Transverse colon (tissue), 4 donors: ENCODE measurements around the gene COL1A1. TPM values are rescaled to one million over a fixed set of nuclear protein-coding genes. Genes with fewer than 3 reads are reported as not detected.
A peak's percentile ranks its signal among the peaks of the same experiment; 100 is the strongest.

Experiments used
- DNase-seq: peaks from one replicate; pipeline ENCODE4 v3.0.0-alpha.2; 2019
- H3K27ac ChIP-seq, 4 donors: fragments of 200-600 bp; sonication (generic); 2 replicates each; pipeline ENCODE4 v1.5.1; 2016 to 2018; ENCODE audit warnings: inconsistent platforms in 4 of 4
- H3K27me3 ChIP-seq: fragments of 200-600 bp; sonication (generic); 2 replicates; pipeline ENCODE4 v1.5.1; 2017; ENCODE audit warnings: inconsistent platforms
- H3K36me3 ChIP-seq, 4 donors: fragments of 200-600 bp; sonication (generic); 2 replicates each; pipeline ENCODE4 v1.5.1; 2017 to 2019; ENCODE audit warnings: inconsistent platforms in 4 of 4
- H3K4me1 ChIP-seq, 4 donors: fragments of 200-600 bp; sonication (generic); 2 replicates each; pipeline ENCODE4 v1.5.1; 2017 to 2020; ENCODE audit warnings: inconsistent platforms in 4 of 4
- H3K4me3 ChIP-seq, 4 donors: fragments of 200-600 bp; sonication (generic); 1 replicate in 1 of 4; 2 replicates in 3 of 4; pipeline versions ENCODE4 v1.5.1 to v1.6.1; 2017 to 2019; ENCODE audit warnings: inconsistent platforms in 4 of 4
- H3K9me3 ChIP-seq, 2 donors: fragments of 200-600 bp; sonication (generic); 2 replicates each; pipeline ENCODE4 v1.5.1; 2017 to 2019; ENCODE audit warnings: inconsistent platforms in 2 of 2
- EP300 ChIP-seq: sonication (generic); formaldehyde crosslinking; IDR thresholded peaks from one replicate; pipeline ENCODE4 v1.6.1; 2017; ENCODE audit warnings: antibody characterized with exemption, low read depth
- POLR2A ChIP-seq: fragments of 450-650 bp; IDR thresholded peaks from one replicate; pipeline ENCODE4 v1.6.1; 2016; ENCODE audit warnings: antibody characterized with exemption, mild to moderate bottlenecking, moderate library complexity
- POLR2AphosphoS5 ChIP-seq, 3 donors: sonication (generic); formaldehyde crosslinking; IDR thresholded peaks; one replicate each; pipeline ENCODE4 v1.6.1; 2016; ENCODE audit warnings: antibody characterized with exemption in 3 of 3
- WGBS, 2 donors: methylation state at CpG; one replicate each; pipeline ENCODE4 v1.1.5; 2018; ENCODE audit warnings: low coverage in 1 of 2; 5-methylcytosine and 5-hydroxymethylcytosine counted together
- in situ Hi-C, 4 donors: fragments of 200-750 bp; cut with MboI; loops; one replicate each; pipeline versions ENCODE4 v1.15.0 to v1.15.1; 2017; ENCODE audit warnings: low sequenced_read_pairs in 3 of 4, low pct_ligation_motif_present in 1 of 4, low pct_unique_long_range_greater_than_20kb in 1 of 4
- intact Hi-C: fragments of 100-400 bp; cut with DNase I; formaldehyde crosslinking; loops from one replicate; pipeline ENCODE4 v1.15.1; 2023; ENCODE audit warnings: low total_unique reads
- total RNA-seq, 4 donors: library from RNA; depleted of rRNA; stranded (reverse); fragments of >200 nt; gene quantifications; one replicate each; pipeline ENCODE4 v1.1.0, GENCODE V29; 2016
- TF ChIP-seq, protein P1 (sequence below), 5 experiments: fragments of 200-600 bp in 3 of 5; fragments of 450-650 bp in 2 of 5; sonication (generic) in 3 of 5; IDR thresholded peaks; 1 replicate in 2 of 5; 2 replicates in 3 of 5; pipeline ENCODE4 v1.5.1; 2016 to 2017; ENCODE audit warnings: antibody characterized with exemption in 5 of 5, inconsistent platforms in 3 of 5, mild to moderate bottlenecking in 2 of 5, moderate library complexity in 1 of 5

Gene COL1A1
- total RNA-seq, 4 donors from 2014 or later = 13.0 to 210 (median 79.8) TPM

DNA sequence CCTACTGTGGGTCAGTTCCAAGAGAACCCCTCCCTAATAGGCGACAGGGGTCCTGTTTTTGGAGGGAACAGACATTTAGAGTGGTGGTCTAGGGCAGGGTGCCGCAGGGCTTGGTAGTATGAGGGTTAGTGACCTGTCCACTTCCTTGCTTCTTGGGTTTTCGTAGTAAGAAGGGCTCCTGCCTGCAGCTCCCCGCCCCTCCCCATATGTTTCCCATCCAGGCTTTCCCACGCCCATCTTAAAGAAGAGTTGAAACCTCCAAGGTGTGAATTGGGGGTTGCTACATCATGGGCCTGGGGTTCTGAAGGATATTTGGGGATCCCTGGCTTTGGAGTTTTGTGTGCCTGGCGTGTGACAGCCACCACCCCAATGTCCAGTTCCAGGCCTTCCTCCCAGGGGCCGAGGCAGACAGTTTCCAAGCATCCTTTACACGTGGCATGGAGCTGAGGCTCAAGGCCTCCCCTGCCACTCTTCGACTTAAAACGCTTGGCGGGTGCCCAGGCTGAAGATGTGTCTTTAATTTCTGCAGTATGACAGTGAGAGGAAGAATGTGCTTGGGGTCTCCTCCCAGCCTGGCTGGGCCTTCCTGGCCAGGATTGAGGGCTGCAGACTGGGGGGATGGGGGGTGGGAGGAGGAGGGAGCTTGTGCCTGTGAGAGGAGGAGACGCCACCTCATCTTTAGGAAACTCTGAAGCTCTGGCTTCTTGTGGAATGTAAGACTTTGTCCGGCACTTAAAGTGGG lies 2.3 kb upstream of the COL1A1 start:
- DNase-seq = peak; percentile 8
- TF ChIP-seq, protein P1, sequence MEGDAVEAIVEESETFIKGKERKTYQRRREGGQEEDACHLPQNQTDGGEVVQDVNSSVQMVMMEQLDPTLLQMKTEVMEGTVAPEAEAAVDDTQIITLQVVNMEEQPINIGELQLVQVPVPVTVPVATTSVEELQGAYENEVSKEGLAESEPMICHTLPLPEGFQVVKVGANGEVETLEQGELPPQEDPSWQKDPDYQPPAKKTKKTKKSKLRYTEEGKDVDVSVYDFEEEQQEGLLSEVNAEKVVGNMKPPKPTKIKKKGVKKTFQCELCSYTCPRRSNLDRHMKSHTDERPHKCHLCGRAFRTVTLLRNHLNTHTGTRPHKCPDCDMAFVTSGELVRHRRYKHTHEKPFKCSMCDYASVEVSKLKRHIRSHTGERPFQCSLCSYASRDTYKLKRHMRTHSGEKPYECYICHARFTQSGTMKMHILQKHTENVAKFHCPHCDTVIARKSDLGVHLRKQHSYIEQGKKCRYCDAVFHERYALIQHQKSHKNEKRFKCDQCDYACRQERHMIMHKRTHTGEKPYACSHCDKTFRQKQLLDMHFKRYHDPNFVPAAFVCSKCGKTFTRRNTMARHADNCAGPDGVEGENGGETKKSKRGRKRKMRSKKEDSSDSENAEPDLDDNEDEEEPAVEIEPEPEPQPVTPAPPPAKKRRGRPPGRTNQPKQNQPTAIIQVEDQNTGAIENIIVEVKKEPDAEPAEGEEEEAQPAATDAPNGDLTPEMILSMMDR (IDR thresholded peaks at IDR 0.05) = no peak
- TF ChIP-seq EP300 (no peak), POLR2AphosphoS5 (IDR thresholded peaks at IDR 0.05) (no peak), POLR2A (no peak)
- Histone ChIP-seq H3K36me3 (no peaks in the 10 kb centered on the region), H3K4me3 (no peak overlapping the region), H3K27me3 (peaks cover 69% of the 10 kb centered on the region), H3K27ac (peak overlapping the region; percentile 70 to 95 (median 89)), H3K9me3 (no peaks in the 10 kb centered on the region), H3K4me1 (peaks cover 0 to 61% (median 36%) of the 10 kb centered on the region in 4 donors)
- in situ Hi-C loops (loop anchor here in 2 of 4 donors (10.0 kb wide), 2 partner anchors 61 to 71 kb away; partner anchors contain the start of gene TMEM92 (in 1 of the 2)), intact Hi-C loops (loop anchor here (5.0 kb wide), 1 partner anchor 94 kb away; no protein-coding TSS in a partner anchor)
- 65 to 71% methylated on average over 4 to 13 of the region's 13 CpGs for WGBS, 2 donors

GRCh38 chr17:50203086-50203485 lies 1.7 kb upstream of the COL1A1 start:
- Histone ChIP-seq H3K9me3 (no peaks in the 10 kb centered on the region), H3K4me3 (no peak overlapping the region), H3K4me1 (peaks cover 0 to 67% (median 40%) of the 10 kb centered on the region in 4 donors), H3K27me3 (peaks cover 69% of the 10 kb centered on the region), H3K36me3 (no peaks in the 10 kb centered on the region), H3K27ac (peak overlapping the region; percentile 70 to 95 (median 89))
- TF ChIP-seq, protein P1 (IDR thresholded peaks at IDR 0.05) = no peak
- TF ChIP-seq EP300 (no peak), POLR2AphosphoS5 (IDR thresholded peaks at IDR 0.05) (no peak), POLR2A (no peak)
- in situ Hi-C loops = loop anchor here in 2 of 4 donors (10.0 kb wide), 2 partner anchors 62 to 72 kb away; partner anchors contain the start of gene TMEM92 (in 1 of the 2)
- DNase-seq = no peak
- WGBS, 2 donors = 26 to 42% methylated on average over 7 to 14 of the region's 14 CpGs
- intact Hi-C loops = loop anchor here (5.0 kb wide), 1 partner anchor 94 kb away; no protein-coding TSS in a partner anchor

DNA sequence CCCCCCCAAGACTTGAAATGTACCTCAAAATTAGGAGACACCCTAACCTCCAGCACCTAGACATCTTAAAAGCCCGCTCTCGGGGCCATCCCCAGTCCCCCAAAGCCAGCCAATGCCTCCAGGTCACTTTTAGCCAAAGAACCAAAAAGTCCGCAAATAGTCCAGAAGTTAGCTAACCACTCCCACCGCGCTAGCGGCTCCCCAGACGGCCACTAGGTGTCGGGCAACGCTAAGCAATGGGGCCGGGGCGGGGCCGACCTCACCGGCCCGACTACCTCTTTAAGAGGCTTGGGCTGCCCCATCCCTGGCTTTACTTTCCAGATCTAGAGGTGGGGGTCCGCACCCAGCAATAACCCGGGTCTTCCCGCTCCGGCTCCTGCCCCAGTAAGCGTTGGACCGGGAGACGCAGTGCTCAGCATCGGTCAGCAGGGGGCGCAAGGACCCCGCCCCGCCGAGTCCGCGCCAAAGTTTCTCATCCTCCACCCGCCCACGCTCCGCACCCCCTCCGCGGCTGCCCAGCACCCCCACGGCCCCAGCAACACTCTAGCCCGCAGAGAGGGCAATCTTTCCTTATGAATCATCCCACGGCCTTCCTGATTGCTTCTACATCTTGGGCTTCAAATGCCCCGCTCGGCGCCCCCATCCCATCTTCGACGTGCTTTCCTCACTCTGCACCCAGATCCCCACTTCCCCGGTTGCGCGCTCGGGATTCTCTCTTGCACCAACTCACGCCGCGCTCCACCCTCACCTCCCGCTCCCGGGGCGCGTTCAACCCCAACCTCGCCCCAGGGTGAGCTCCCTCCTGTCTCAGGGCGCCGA lies 765 bp downstream of the COL1A1 start:
- peaks cover 56% of the 10 kb centered on the region for H3K27me3 ChIP-seq
- H3K9me3 ChIP-seq = no peaks in the 10 kb centered on the region
- peaks cover 0 to 12% (median 0%) of the 10 kb centered on the region in 4 donors for H3K36me3 ChIP-seq
- in situ Hi-C loops (loop anchor here in 2 of 4 donors (10.0 kb wide), 2 partner anchors 64 to 74 kb away; partner anchors contain the start of gene TMEM92 (in 1 of the 2)), intact Hi-C loops (loop anchor here (1.0 to 5.0 kb wide), 2 partner anchors 73 to 97 kb away; no protein-coding TSS in a partner anchor)
- H3K27ac ChIP-seq = peak overlapping the region; percentile 88 to 95 (median 89)
- peak; percentile 91 for DNase-seq
- 2% methylated on average over 9 to 55 of the region's 55 CpGs for WGBS, 2 donors
- peak overlapping the region; percentile 10 to 56 (median 42) for H3K4me3 ChIP-seq
- peaks cover 0 to 71% (median 36%) of the 10 kb centered on the region in 4 donors for H3K4me1 ChIP-seq
- TF ChIP-seq, protein P1 (IDR thresholded peaks at IDR 0.05) = peak; percentile 98 to 100 (median 100)
- TF ChIP-seq POLR2A (no peak), POLR2AphosphoS5 (IDR thresholded peaks at IDR 0.05) (peak in 1 of 3 donors; percentile 11)
